Measurements from ENCODE around the gene MUC5B. TPM values are rescaled to one million over a fixed set of nuclear protein-coding genes. Genes with fewer than 3 reads are reported as not detected.

MUC5B gene
- total RNA-seq, 1 donor from 2014 or later: not detected

DNA sequence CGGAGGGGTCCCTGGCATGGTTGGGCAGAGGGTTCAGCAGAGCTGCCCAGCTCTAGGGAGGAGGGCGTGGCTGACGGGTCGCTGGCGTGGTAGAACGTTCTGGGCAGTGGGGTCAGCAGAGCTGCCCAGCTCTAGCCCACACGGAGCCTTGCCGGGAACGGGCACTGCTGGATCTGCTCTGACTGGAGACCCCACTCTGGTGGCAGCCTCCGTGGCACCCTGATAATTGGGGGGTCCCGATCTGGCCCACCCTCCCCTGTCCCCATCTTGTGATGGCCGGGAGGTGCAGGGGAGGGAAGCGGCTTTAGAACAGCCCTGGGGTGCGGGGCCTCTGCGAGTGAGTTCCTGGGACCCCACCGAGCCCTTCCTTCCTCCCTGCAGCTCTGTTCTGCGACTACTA is 43.2 kb upstream of the MUC5B start:
- H3K9me3 Mint-ChIP-seq: peaks cover 6% of the 10 kb centered on the region
- Histone ChIP-seq H3K9me3 (ENCODE audit: low read depth) (no peaks in the 10 kb centered on the region), H3K27me3 (no peaks in the 10 kb centered on the region), H3K36me3 (no peaks in the 10 kb centered on the region), H3K27ac (no peak overlapping the region), H3K79me2 (ENCODE audit: low read depth) (no peaks in the 10 kb centered on the region), H4K20me1 (ENCODE audit: low read depth) (no peaks in the 10 kb centered on the region), H3K9ac (no peak overlapping the region), H3K4me2 (no peak overlapping the region), H2AFZ (replicated peaks) (no peak overlapping the region), H3K4me3 (no peak overlapping the region), H3F3A (ENCODE audit: low read depth) (no peaks in the 10 kb centered on the region), H3K4me1 (no peaks in the 10 kb centered on the region)
- H3K4me3 Mint-ChIP-seq: no peak overlapping the region
- no peak for DNase-seq (ENCODE audit: low spot score)
- H3K36me3 Mint-ChIP-seq: no peaks in the 10 kb centered on the region
- TF ChIP-seq EZH2phosphoT487 (IDR thresholded peaks at IDR 0.05) (no peak), EZH2 (IDR thresholded peaks at IDR 0.05) (no peak)
- TF ChIP-seq, protein P1, sequence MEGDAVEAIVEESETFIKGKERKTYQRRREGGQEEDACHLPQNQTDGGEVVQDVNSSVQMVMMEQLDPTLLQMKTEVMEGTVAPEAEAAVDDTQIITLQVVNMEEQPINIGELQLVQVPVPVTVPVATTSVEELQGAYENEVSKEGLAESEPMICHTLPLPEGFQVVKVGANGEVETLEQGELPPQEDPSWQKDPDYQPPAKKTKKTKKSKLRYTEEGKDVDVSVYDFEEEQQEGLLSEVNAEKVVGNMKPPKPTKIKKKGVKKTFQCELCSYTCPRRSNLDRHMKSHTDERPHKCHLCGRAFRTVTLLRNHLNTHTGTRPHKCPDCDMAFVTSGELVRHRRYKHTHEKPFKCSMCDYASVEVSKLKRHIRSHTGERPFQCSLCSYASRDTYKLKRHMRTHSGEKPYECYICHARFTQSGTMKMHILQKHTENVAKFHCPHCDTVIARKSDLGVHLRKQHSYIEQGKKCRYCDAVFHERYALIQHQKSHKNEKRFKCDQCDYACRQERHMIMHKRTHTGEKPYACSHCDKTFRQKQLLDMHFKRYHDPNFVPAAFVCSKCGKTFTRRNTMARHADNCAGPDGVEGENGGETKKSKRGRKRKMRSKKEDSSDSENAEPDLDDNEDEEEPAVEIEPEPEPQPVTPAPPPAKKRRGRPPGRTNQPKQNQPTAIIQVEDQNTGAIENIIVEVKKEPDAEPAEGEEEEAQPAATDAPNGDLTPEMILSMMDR (IDR thresholded peaks at IDR 0.05): no peak
- no peaks in the 10 kb centered on the region for H3K4me1 Mint-ChIP-seq
- H3K27me3 Mint-ChIP-seq (ENCODE audit: insufficient read depth, low read depth): peaks cover 7% of the 10 kb centered on the region
- H3K27ac Mint-ChIP-seq: no peak overlapping the region

DNA sequence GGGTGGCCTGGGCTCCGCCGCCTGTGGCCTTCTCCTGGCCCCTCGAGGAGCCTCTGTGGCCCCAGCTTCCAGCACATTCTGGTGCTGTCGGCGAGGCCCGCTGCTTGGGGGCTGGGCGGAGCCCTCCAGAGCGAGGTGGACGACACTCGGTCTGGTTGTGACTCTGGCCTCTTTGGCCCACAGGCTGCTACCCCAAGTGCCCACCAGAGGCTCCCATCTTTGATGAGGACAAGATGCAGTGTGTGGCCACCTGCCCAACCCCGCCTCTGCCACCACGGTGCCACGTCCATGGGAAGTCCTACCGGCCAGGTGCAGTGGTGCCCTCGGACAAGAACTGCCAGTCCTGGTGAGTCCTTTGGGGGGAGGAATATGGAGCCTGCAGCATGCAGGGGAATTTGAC is 42.7 kb upstream of the MUC5B start:
- Mint-ChIP-seq H3K4me1 (no peaks in the 10 kb centered on the region), H3K4me3 (no peak overlapping the region), H3K27ac (no peak overlapping the region), H3K27me3 (ENCODE audit: insufficient read depth, low read depth) (peaks cover 7% of the 10 kb centered on the region), H3K36me3 (no peaks in the 10 kb centered on the region), H3K9me3 (peaks cover 6% of the 10 kb centered on the region)
- DNase-seq (ENCODE audit: low spot score): no peak
- no peaks in the 10 kb centered on the region for H3K4me1 ChIP-seq
- no peaks in the 10 kb centered on the region for H3K27me3 ChIP-seq
- no peak overlapping the region for H2AFZ ChIP-seq (replicated peaks)
- H3K79me2 ChIP-seq (ENCODE audit: low read depth): no peaks in the 10 kb centered on the region
- H3F3A ChIP-seq (ENCODE audit: low read depth): no peaks in the 10 kb centered on the region
- TF ChIP-seq EZH2phosphoT487 (IDR thresholded peaks at IDR 0.05) (no peak), EZH2 (IDR thresholded peaks at IDR 0.05) (no peak)
- TF ChIP-seq, protein P1 (IDR thresholded peaks at IDR 0.05): no peak
- no peak overlapping the region for H3K27ac ChIP-seq
- H3K9ac ChIP-seq: no peak overlapping the region
- H3K4me2 ChIP-seq: no peak overlapping the region
- H3K9me3 ChIP-seq (ENCODE audit: low read depth): no peaks in the 10 kb centered on the region
- H3K4me3 ChIP-seq: no peak overlapping the region
- H4K20me1 ChIP-seq (ENCODE audit: low read depth): no peaks in the 10 kb centered on the region
- no peaks in the 10 kb centered on the region for H3K36me3 ChIP-seq

DNA sequence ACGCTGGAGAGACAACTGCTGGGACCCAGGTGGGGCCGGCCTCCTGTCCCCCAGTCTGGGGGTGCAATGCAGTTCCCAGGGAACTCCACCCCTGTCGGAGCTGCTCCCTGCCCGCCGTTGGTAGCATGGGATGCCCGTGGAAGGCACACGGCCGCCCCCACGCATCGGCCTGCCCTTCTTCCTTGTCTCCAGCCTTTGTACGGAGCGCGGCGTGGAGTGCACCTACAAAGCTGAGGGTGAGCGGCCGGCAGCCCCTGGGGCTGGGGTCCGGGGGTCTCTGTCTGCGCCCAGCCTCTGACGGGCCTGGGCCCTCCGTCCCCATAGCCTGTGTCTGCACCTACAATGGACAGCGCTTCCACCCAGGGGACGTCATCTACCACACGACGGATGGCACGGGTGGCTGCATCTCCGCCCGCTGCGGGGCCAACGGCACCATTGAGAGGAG is 41.9 kb upstream of the MUC5B start:
- Histone ChIP-seq H3F3A (ENCODE audit: low read depth) (no peaks in the 10 kb centered on the region), H2AFZ (replicated peaks) (no peak overlapping the region), H4K20me1 (ENCODE audit: low read depth) (no peaks in the 10 kb centered on the region), H3K36me3 (no peaks in the 10 kb centered on the region), H3K27me3 (no peaks in the 10 kb centered on the region), H3K9ac (no peak overlapping the region), H3K4me2 (no peak overlapping the region), H3K27ac (no peak overlapping the region), H3K9me3 (ENCODE audit: low read depth) (no peaks in the 10 kb centered on the region), H3K4me1 (no peaks in the 10 kb centered on the region), H3K79me2 (ENCODE audit: low read depth) (no peaks in the 10 kb centered on the region), H3K4me3 (no peak overlapping the region)
- TF ChIP-seq EZH2 (IDR thresholded peaks at IDR 0.05) (no peak), EZH2phosphoT487 (IDR thresholded peaks at IDR 0.05) (no peak)
- TF ChIP-seq, protein P1 (IDR thresholded peaks at IDR 0.05): no peak
- H3K9me3 Mint-ChIP-seq: peaks cover under 1% of the 10 kb centered on the region
- no peaks in the 10 kb centered on the region for H3K4me1 Mint-ChIP-seq
- no peaks in the 10 kb centered on the region for H3K36me3 Mint-ChIP-seq
- no peak for DNase-seq (ENCODE audit: low spot score)
- H3K27ac Mint-ChIP-seq: no peak overlapping the region
- peaks cover 2% of the 10 kb centered on the region for H3K27me3 Mint-ChIP-seq (ENCODE audit: insufficient read depth, low read depth)
- no peak overlapping the region for H3K4me3 Mint-ChIP-seq

Data from neural progenitor cell (in vitro differentiated cells).